GM12878 (cell line): ENCODE data around the gene CSAD. TPM values are rescaled to one million over a fixed set of nuclear protein-coding genes. Genes with fewer than 3 reads are reported as not detected.

Experiments
- SRF ChIP-seq, 2 experiments: IDR thresholded peaks; 2 replicates each; pipeline ENCODE4 v1.6.1; 2011; ENCODE audit warnings: low read depth in 2 of 2, low read length in 2 of 2, mild to moderate bottlenecking in 1 of 2, moderate library complexity in 1 of 2
- ZNF24 ChIP-seq: fragments of 450-650 bp; IDR thresholded peaks from 2 replicates; pipeline ENCODE4 v1.6.1; 2017; ENCODE audit warnings: antibody characterized with exemption, mild to moderate bottlenecking
- polyA plus RNA-seq, 11 experiments: library from polyadenylated mRNA; depleted of rRNA in 4 of 11; unstranded in 6 of 11; stranded (reverse) in 5 of 11; fragments of >200 nt; fragmentation: Nextera tagmentation in 4 of 11; fragmentation: Illumina TruSeq in 1 of 11; extraction: Ambion mirVana in 4 of 11; extraction: Trizol in 1 of 11; gene quantifications; 1 replicate in 1 of 11; 2 replicates in 10 of 11; pipeline versions ENCODE4 v1.2.1 to v1.2.3, GENCODE V29; 2011 to 2016; ENCODE audit warnings: inconsistent platforms in 2 of 11, missing spikeins in 2 of 11, low read depth in 1 of 11
- total RNA-seq, 4 experiments: library from RNA; depleted of rRNA in 3 of 4; stranded (reverse); fragments of >200 nt in 3 of 4; fragmentation: Illumina TruSeq in 1 of 4; extraction: Trizol in 1 of 4; gene quantifications; 2 replicates each; pipeline versions ENCODE4 v1.2.1 to v1.2.3, GENCODE V29; 2013 to 2021
- TF ChIP-seq, protein P1 (sequence below), 3 experiments: IDR thresholded peaks in 2 of 3; conservative IDR thresholded peaks in 1 of 3; 2 replicates each; pipeline ENCODE4 v1.5.1; 2011; ENCODE audit warnings: low read depth in 3 of 3, low read length in 3 of 3, mild to moderate bottlenecking in 3 of 3, control low read depth in 2 of 3, moderate library complexity in 2 of 3, inconsistent platforms in 1 of 3, mixed read lengths in 1 of 3; ENCODE audit not compliant: control insufficient read depth in 2 of 3, insufficient read depth in 1 of 3; ENCODE audit errors: extremely low read depth in 1 of 3
- TF ChIP-seq, protein P2 (sequence below): fragments of 450-650 bp; IDR thresholded peaks from 2 replicates; pipeline ENCODE4 v1.6.1; 2017; ENCODE audit warnings: mild to moderate bottlenecking
- TF ChIP-seq, protein P3 (sequence below): fragments of 450-650 bp; IDR thresholded peaks from 2 replicates; pipeline ENCODE4 v1.6.1; 2018; ENCODE audit warnings: borderline replicate concordance, mild to moderate bottlenecking; ENCODE audit not compliant: partially characterized antibody

Gene CSAD
- total and polyA plus RNA-seq, 10 of the 15 experiments (the other 5 are each of a cell fraction or from before 2014, with no cell fraction given), result 1.1 to 20.4 (median 6.2) TPM

DNA sequence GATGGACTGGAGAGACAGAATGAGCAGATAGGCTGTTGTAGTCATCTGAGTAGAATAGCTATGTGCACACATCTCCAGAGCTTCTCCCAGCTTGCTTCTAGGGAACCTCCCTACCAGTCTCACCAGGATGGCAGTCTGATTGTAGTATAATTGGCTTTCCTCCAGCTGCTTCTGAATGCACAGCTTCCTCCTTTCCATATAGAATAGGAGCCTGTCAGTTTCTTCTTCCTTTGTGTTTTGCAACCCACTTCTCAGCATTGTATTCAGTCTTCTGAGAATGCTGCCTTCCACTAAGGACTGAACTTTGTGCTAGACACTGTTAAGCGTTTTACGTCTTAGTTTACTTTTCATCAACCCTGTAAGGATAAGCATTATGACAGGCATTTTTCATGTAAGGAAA, 2.2 kb upstream of the CSAD start (continued):
- TF ChIP-seq SRF (IDR thresholded peaks at IDR 0.05; ENCODE audit: low read depth in 2 of 2, low read length in 2 of 2), result no peak
- TF ChIP-seq, protein P1, sequence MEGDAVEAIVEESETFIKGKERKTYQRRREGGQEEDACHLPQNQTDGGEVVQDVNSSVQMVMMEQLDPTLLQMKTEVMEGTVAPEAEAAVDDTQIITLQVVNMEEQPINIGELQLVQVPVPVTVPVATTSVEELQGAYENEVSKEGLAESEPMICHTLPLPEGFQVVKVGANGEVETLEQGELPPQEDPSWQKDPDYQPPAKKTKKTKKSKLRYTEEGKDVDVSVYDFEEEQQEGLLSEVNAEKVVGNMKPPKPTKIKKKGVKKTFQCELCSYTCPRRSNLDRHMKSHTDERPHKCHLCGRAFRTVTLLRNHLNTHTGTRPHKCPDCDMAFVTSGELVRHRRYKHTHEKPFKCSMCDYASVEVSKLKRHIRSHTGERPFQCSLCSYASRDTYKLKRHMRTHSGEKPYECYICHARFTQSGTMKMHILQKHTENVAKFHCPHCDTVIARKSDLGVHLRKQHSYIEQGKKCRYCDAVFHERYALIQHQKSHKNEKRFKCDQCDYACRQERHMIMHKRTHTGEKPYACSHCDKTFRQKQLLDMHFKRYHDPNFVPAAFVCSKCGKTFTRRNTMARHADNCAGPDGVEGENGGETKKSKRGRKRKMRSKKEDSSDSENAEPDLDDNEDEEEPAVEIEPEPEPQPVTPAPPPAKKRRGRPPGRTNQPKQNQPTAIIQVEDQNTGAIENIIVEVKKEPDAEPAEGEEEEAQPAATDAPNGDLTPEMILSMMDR (IDR thresholded peaks at IDR 0.05 in 2 of 3, conservative IDR thresholded peaks at IDR 0.05 in 1 of 3; ENCODE audit: control insufficient read depth in 2 of 3, extremely low read depth in 1 of 3, insufficient read depth in 1 of 3, low read depth in 3 of 3, low read length in 3 of 3), result no peak
- TF ChIP-seq, protein P2, sequence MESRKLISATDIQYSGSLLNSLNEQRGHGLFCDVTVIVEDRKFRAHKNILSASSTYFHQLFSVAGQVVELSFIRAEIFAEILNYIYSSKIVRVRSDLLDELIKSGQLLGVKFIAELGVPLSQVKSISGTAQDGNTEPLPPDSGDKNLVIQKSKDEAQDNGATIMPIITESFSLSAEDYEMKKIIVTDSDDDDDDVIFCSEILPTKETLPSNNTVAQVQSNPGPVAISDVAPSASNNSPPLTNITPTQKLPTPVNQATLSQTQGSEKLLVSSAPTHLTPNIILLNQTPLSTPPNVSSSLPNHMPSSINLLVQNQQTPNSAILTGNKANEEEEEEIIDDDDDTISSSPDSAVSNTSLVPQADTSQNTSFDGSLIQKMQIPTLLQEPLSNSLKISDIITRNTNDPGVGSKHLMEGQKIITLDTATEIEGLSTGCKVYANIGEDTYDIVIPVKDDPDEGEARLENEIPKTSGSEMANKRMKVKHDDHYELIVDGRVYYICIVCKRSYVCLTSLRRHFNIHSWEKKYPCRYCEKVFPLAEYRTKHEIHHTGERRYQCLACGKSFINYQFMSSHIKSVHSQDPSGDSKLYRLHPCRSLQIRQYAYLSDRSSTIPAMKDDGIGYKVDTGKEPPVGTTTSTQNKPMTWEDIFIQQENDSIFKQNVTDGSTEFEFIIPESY, result no peak
- TF ChIP-seq, protein P3, sequence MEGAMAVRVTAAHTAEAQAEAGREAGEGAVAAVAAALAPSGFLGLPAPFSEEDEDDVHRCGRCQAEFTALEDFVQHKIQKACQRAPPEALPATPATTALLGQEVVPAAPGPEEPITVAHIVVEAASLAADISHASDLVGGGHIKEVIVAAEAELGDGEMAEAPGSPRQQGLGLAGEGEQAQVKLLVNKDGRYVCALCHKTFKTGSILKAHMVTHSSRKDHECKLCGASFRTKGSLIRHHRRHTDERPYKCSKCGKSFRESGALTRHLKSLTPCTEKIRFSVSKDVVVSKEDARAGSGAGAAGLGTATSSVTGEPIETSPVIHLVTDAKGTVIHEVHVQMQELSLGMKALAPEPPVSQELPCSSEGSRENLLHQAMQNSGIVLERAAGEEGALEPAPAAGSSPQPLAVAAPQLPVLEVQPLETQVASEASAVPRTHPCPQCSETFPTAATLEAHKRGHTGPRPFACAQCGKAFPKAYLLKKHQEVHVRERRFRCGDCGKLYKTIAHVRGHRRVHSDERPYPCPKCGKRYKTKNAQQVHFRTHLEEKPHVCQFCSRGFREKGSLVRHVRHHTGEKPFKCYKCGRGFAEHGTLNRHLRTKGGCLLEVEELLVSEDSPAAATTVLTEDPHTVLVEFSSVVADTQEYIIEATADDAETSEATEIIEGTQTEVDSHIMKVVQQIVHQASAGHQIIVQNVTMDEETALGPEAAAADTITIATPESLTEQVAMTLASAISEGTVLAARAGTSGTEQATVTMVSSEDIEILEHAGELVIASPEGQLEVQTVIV, result no peak
- TF ChIP-seq ZNF24, result no peak
